HG02642 (cell line): ENCODE measurements around the gene PHLDA2.
A peak's percentile ranks its signal among the peaks of the same experiment; 100 is the strongest.

ENCODE experiments used
- ATAC-seq: cut with Tn5 transposase; IDR thresholded peaks from one replicate; pipeline ENCODE4 v1.9.1; 2021; ENCODE audit warnings: mild to moderate bottlenecking; ENCODE audit not compliant: unreplicated experiment, poor library complexity

The PHLDA2 gene

GRCh38 chr11:2885017-2885677, 44.1 kb downstream of the PHLDA2 start:
- ATAC-seq, result peak; percentile 6

- no peak for ATAC-seq
These were observed 45.0 kb downstream of the PHLDA2 start for GRCh38 chr11:2883979-2884815.

GRCh38 chr11:2883640-2883978, 45.6 kb downstream of the PHLDA2 start:
- ATAC-seq, result no peak

- ATAC-seq, result no peak
These were observed 46.7 kb downstream of the PHLDA2 start for GRCh38 chr11:2882396-2883110.

- ATAC-seq, result no peak
These were observed 47.2 kb downstream of the PHLDA2 start for GRCh38 chr11:2881981-2882375.

GRCh38 chr11:2881076-2881980, 47.9 kb downstream of the PHLDA2 start:
- no peak for ATAC-seq

- ATAC-seq, result no peak
These were observed 48.6 kb downstream of the PHLDA2 start for GRCh38 chr11:2880646-2881045.

- ATAC-seq, result no peak
These were observed 50.4 kb downstream of the PHLDA2 start for GRCh38 chr11:2878782-2879181.
